VCaP (cell line): ENCODE results near the gene CACFD1.

Source experiments
- H3K27ac ChIP-seq: fragments of 450-650 bp; 2 replicates; pipeline ENCODE4 v1.5.1; 2017
- CTCF ChIP-seq: fragments of 450-650 bp; conservative IDR thresholded peaks from 2 replicates; pipeline ENCODE4 v1.5.1; 2017; ENCODE audit warnings: mild to moderate bottlenecking, moderate library complexity

Gene CACFD1

GRCh38 chr9:133457748-133458147 lies 2.0 kb upstream of the CACFD1 start:
- no peak for TF ChIP-seq CTCF
- no peak overlapping the region for H3K27ac ChIP-seq

GRCh38 chr9:133458643-133459312 lies 1.0 kb upstream of the CACFD1 start:
- no peak for TF ChIP-seq CTCF
- peak overlapping the region; percentile 98 for H3K27ac ChIP-seq

GRCh38 chr9:133460405-133461175 lies 812 bp downstream of the CACFD1 start:
- no peak for TF ChIP-seq CTCF
- H3K27ac ChIP-seq = peak overlapping the region; percentile 98

- TF ChIP-seq CTCF = no peak
- peak overlapping the region; percentile 98 for H3K27ac ChIP-seq
Observed at GRCh38 chr9:133461975-133462374, 2.2 kb downstream of the CACFD1 start.

DNA sequence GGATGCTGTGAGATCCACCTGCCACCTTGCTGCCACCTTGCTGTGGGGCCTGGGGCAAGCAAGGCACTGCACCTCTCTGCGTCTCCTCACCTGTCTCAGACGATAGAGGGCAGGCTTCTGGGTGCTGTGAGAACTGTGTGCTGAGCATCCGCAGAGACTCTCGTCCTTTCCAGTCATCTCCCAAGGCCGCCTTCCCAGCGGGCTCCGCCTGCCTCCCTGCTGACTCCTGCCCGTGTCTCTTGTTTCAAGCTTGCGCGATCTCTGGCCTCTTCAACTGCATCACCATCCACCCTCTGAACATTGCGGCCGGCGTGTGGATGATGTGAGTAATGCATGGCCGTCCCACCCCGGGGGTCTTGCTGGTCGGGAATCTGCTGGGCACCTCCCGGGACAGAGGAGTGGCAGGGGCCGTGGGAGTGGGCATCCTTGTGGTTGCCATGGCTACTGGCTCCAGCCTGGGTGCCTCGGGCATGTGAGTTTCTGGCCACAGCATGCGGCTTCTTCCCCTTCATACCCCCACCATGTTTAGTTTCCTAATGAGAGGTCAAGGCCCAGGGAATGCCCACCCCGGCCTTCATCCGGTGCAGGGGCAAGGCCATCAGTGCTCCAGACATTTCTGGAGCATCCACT lies 3.6 kb downstream of the CACFD1 start:
- no peak overlapping the region for H3K27ac ChIP-seq
- TF ChIP-seq CTCF = peak; percentile 62

GRCh38 chr9:133463864-133464615 lies 4.3 kb downstream of the CACFD1 start:
- H3K27ac ChIP-seq = no peak overlapping the region
- TF ChIP-seq CTCF = no peak

GRCh38 chr9:133464638-133465037 lies 4.9 kb downstream of the CACFD1 start:
- H3K27ac ChIP-seq = no peak overlapping the region
- no peak for TF ChIP-seq CTCF
